NB4 (cell line): ENCODE data around the gene SFSWAP.

Experiments used
- MYC ChIP-seq: IDR thresholded peaks from 2 replicates; pipeline ENCODE4 v1.6.1; 2011; ENCODE audit warnings: low read depth, low read length
- POLR2A ChIP-seq: IDR thresholded peaks from 2 replicates; pipeline ENCODE4 v1.6.1; 2011; ENCODE audit warnings: mild to moderate bottlenecking; ENCODE audit not compliant: insufficient read length; ENCODE audit errors: extremely low read depth
- TF ChIP-seq, protein P1 (sequence below): IDR thresholded peaks from one replicate; pipeline ENCODE4 v1.5.1; 2012; ENCODE audit warnings: low read depth, low read length
- TF ChIP-seq, protein P2 (sequence below): IDR thresholded peaks from 2 replicates; pipeline ENCODE4 v1.6.1; 2011; ENCODE audit warnings: low read depth, low read length

DNA sequence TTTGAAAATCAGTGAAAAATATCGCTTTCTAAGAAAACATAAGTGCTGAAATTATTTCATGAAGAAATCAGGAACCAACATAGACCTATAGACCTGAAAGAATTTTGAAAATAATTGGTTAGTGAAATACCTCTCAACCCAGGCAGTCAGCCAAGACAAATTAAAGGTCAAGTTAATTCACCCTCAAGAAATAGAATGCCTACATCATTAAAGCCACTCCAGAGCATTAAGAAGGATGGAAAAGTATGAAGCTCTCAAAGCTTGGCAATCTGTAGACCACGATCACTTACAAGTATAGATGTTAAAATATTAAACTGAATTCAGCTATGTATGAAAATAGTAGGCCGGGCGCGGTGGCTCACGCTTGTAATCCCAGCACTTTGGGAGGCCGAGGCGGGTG is 48.3 kb downstream of the SFSWAP start:
- TF ChIP-seq, protein P1, sequence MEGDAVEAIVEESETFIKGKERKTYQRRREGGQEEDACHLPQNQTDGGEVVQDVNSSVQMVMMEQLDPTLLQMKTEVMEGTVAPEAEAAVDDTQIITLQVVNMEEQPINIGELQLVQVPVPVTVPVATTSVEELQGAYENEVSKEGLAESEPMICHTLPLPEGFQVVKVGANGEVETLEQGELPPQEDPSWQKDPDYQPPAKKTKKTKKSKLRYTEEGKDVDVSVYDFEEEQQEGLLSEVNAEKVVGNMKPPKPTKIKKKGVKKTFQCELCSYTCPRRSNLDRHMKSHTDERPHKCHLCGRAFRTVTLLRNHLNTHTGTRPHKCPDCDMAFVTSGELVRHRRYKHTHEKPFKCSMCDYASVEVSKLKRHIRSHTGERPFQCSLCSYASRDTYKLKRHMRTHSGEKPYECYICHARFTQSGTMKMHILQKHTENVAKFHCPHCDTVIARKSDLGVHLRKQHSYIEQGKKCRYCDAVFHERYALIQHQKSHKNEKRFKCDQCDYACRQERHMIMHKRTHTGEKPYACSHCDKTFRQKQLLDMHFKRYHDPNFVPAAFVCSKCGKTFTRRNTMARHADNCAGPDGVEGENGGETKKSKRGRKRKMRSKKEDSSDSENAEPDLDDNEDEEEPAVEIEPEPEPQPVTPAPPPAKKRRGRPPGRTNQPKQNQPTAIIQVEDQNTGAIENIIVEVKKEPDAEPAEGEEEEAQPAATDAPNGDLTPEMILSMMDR = no peak
- TF ChIP-seq, protein P2, sequence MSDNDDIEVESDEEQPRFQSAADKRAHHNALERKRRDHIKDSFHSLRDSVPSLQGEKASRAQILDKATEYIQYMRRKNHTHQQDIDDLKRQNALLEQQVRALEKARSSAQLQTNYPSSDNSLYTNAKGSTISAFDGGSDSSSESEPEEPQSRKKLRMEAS = no peak
- TF ChIP-seq POLR2A (no peak), MYC (no peak)
